Cardiac septum (tissue), 1 donor: ENCODE data around the gene KCNQ2. TPM values are rescaled to one million over a fixed set of nuclear protein-coding genes. Genes with fewer than 3 reads are reported as not detected.

Experiments
- DNase-seq: peaks from one replicate; pipeline ENCODE4 v3.0.0-alpha.2; 2020; ENCODE audit warnings: low spot score
- intact Hi-C: fragments of 100-400 bp; cut with DNase I; formaldehyde crosslinking; loops from one replicate; pipeline ENCODE4 v1.14.0; 2022
- total RNA-seq: library from RNA; stranded (reverse); fragmentation: NEBNext Ultra II Directional; extraction: Animal tissue kit (Norgen Biotek cat#: 25700); gene quantifications from one replicate; pipeline ENCODE4 v1.2.1, GENCODE V29; 2021
- donor health status: DM: no; HTN: no; CAD: no.

The KCNQ2 gene
- total RNA-seq, 1 donor from 2014 or later: 0.86 TPM

DNA sequence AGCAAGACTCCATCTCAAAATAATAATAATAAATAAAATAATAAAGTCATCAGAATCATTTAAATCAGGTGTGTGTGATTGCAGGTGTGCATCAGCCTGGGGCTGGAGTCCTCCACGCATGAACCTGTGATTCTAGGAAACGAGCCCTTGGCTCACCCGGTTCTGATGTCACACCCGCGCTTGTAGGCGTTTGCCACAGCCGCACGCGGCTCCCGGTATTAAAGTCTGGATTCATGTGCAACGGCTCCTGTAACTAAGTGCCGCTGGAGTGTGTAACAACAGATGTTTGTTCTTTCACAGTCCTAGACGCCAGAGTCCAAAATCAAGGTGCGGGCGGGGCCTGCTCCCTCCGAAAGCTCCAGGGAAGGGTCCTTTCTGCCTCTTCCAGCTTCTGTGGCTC, 45.2 kb downstream of the KCNQ2 start:
- no peak for DNase-seq
- intact Hi-C loops: no loop called here

DNA sequence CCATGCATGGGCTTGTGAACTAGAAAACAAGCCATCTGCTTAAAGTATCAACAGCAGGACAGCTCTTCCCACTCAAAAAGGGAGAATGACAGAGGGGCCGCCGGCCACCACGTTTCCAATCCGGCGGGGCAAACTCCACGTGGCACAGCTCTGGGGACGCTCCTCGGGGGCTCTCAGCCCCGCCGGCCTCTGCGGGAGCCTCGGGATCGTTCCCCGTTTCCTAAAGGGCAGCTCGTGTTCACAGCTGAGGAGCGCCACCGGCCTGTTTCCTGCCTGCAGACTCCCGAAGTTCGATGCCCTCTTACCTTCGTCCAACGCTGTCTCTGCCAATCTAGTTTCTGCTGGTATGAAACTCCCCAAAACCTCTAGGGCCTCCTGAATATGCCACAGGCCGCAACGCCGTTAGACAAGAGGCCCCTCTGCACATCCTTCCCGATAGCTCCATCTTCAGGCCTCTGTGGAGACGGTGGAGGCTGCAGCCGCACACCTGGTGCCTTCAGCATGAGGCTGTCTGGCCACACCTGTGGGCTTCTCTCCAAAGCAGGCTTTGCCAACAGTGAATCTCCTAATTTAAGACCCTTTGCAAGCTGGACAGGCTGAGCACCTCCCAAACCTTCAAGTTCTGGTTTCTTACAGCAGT, 46.5 kb downstream of the KCNQ2 start:
- intact Hi-C loops: no loop called here
- no peak for DNase-seq

DNA sequence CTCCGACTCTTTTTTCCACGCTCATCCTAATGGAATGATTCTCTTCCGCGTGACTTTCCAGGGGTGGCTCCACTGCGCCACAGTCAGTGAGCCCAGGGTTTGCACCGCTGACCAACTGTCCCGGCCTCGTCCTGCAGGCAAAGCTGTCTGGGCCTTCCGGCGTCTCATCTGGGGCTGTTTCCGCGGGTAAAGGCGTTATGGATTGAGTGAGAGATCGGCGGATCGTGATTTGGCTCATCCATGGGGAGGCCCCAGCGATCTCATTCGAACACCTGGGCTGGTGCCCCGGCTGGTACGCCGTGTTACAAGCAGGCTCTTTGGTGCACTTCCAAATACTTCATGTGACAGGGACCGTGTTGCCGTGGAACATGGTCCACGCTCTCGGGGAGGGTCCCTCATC, 47.8 kb downstream of the KCNQ2 start:
- intact Hi-C loops: no loop called here
- no peak for DNase-seq

DNA sequence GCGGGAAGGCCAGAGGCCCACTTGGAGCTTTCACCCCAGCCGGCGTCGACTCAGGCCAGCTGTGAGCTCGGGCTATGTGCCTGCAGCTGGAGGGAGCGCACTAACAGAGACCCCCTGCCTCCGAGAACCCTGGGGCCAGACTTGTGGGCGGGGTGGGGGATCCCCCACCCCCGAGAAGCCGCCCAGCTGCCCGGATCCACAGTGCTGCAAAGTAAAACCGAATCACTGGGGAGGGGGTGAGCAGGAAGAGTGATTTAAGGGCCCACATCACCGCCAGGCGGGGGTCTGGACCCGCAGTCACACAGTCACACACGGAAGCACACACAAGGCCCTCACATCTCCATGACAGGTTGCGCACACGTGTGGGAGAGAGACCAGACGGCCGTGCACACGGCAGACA, 48.7 kb downstream of the KCNQ2 start:
- intact Hi-C loops: no loop called here

DNA sequence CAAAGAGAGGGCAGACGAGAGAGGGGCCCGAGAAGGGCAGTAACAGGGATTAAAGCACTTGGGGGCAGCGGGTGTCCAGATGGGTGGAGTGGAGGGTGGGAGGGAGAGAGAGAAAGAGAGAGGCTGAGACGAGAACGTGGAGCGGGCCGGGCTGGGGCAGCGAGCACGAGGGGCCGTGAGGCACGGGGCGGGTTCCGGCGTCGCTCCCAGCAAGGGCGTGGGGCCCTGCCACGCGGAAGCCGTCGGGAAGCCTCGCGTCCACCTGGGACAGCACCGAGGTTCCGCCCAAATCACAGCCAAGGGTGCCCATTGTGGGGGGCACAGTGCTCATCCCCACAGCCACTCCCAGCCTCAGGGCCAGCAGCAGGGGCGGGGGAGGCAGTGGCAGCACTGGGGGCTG, 49.8 kb downstream of the KCNQ2 start:
- DNase-seq: no peak
- intact Hi-C loops: no loop called here

More for the DNA sequence above, 48.7 kb downstream of the KCNQ2 start:
- no peak for DNase-seq

DNA sequence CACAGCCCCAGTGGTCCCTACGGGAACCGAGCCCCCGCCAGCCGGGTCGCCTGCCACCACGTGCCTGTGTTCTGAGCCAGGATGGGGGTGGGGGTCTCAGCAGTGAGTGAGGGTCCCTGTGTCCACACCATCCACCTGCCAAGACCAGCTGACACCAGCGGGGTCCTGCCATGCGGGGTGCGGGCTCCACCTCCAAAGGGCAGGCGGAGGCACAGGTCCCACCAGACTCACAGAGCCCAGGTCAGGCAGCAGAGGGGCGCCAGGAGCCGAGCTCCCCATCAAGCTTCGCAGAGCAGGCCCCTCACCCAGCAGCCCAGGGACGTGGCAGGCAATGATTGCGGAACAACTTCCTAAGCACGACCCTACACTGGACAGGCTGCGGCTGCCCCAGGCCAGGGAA, 50.5 kb downstream of the KCNQ2 start:
- intact Hi-C loops: no loop called here
- no peak for DNase-seq

DNA sequence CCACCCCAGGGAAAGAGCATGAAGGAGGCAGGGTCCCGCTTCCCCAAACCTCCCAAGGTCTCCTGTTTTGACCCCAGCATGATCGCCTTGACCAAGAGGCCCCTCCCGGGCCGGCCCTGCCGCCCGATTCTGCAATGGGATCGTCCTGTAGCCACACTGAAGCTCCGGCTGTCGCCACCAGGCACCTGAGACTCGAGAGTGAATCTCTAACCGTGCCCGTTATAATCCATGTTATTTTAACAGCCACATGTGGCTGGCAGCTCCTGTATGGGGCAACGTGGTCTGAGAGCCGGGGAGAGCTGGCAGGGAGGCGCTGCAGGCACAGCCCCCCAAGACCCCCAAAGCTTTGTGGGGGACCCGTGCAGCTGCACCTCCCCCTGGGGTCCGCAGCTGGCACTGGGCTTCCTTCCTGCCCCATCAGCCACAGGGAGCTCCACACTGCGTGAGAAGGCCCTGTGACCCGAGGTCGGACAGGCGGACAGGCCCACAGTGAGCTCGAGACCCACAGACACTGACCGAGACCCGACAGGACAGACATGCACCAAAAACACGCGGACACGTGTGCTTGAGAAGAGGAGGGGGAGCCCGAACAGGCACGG, 51.3 kb downstream of the KCNQ2 start:
- no peak for DNase-seq
- intact Hi-C loops: no loop called here

DNA sequence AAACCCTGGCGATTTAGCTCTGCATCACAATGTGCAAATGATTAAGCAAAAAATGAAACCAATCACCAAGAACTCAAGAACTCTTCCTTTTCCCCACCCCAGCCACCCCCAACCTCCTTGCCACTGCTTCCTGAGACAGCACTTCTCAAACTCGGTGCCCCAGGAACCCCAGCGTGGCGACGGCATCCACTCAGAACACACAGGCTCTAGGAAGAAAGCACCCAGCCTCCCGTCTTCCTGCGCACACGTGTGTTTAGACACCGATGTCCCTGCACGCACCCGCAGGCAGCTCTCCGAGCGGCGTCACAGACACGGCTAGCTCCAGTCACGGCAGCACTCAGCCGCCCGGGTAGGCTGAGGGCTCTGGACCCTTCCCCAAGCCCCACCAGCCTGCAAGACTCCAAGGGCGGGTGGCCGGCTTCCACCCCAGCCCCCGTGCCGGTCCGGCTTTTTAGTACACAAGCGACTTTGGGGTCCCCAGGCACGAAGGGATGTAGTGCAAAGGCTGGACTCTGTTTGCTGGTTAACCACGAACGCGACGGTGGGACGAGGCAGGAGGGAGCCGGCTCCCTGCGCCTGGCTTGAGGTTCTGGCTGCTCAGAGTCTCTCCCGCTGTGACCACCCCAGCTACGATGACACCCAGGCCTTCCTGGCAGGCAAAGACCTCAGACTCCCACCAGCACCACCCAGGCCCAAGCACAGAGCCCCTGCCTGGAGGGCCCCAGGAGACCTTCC, 51.9 kb downstream of the KCNQ2 start:
- intact Hi-C loops: no loop called here
- no peak for DNase-seq

DNA sequence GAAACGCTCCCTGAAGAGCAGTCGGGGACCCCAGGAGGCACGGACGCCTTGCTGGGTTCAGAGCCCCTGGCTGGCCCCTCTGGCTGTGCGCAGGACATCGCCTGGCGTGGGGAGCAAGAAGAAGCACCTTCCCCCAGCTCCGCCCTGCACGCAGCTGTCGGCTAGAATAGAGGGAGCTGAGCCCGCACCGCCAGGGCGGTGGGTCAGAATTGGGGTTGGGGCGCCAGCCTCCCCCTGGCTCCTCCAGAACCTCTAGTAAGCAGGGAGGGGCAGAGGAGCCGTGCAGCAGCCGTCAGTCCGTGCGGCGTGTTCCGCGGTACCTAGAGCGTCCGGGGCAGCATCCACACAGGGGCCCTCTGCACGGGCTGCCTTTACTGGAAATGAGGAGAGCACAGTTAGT, 53.2 kb downstream of the KCNQ2 start:
- DNase-seq: no peak
- intact Hi-C loops: no loop called here

DNA sequence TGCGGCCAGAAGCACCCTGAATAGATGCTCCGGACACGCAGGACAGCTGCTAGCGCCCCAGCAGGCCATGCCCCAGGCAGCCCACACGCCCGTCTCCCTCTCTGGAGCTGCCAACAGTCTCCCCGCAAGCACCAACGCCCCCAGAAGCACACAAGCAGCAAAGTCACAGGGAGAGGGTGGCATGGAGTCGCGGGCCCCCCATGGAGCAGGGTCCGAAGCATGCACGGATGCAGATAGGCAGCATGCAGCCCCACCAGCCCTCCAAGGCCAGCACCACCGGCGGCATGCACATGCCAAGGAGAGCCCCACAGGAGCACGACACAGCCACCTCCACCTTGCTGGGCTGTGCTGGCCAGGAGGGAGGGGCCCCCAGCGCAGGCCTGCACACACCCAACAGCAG, 53.8 kb downstream of the KCNQ2 start:
- intact Hi-C loops: no loop called here
- no peak for DNase-seq

DNA sequence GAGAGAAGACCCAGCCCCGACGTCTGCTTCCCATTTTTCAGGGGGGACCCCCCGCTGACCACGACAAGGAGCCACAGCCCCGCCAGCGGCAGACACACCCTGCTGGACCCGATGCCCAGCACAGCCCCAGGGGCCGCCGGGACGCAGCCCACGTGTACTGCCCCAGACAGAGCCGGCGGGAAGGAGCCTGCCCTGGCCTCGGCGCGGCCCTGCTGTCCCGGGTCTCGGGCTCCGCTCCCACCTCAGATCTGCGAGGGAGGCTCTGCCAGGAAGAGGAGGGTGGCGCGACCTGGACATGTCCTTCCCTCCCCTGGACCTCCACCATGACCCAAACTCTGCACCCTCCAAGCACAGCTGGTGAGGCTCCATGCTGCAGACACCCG, 54.7 kb downstream of the KCNQ2 start:
- DNase-seq: no peak
- intact Hi-C loops: no loop called here

DNA sequence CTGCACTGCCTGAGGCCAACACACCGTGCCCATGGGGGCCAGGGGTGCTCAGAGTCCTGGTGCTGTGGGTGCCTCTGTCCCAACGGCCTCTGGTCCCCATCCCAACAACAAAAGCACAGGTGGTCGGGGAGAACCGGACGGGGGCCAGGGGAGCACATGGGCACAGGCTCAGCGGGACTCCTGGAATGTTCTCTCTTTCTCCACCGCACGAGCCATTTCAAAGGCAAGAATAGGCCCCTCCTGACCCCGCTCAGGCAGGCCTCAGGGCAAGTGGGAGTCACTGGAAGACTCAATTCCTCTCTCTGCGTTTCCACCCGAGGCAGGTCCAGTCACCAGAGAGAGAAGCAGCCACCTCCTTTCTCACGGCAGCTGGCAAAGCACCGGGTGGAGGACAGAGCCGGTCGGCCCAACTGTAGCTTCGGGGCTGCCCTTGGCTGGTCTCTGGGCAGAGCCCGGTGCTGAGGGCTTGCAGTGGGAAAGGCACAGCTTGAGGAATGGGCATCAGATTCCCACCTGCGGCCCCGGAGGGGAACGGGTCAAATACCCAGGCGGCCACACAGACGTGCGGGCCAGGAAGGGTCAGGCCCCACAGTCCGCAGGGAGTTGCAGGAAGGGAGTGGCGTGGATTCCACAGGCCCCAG, 55.2 kb downstream of the KCNQ2 start:
- DNase-seq: no peak
- intact Hi-C loops: no loop called here

DNA sequence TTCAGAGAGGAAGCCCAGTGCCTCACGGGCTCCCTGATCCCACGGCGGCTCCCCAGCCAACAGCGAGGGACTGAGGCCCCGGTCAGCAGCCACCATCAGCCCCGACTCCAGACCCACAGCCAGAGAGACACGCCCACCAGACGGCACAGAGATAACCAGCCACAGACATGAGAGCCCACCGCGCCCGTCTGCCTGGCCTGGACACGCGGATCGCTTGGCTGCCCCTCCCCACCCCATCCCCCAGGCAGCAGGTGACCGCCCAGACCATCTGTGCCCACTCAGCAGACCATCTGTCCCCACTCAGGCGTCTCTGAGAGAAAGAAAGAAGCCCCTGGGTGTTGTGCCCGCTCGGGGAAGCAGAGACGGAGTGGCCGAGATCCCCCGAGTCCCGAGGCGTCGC, 55.8 kb downstream of the KCNQ2 start:
- intact Hi-C loops: no loop called here
- DNase-seq: no peak

DNA sequence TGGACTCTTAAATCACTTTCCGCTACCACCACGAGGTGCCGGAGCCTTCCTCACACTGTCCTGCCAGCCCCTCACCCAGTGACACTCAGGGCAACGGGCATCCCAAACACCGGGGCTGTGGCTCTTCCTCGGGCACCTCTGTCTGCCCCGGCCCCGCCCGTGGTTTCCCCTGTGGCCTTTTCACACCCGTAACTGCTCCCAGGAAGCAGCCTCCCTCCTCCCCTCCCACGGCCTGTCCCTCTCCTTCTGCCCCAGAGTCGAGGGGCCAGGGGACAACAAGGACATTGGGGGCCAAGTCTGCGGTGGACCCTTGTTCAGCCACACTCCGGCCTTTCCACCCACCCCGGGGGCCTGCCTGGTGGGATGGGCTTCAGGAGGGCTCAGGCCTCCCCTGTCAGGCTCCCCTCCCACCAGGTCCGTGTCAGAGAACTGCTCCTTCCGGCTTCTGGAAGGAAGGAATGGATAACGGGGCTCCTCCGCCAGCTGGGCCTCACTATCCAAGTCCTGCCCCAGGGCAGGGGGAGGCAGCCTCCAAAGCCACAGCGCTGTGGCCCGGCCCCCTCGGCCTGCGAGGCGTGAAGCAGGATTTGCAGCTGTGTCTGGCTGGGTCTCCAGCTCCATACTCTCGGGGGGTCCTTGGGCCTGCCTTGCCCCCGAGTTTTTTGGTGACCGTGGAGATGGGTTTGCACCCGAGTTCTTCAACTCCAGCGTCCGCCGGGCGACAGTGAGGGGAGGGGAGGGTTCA, 56.6 kb downstream of the KCNQ2 start:
- intact Hi-C loops: no loop called here
- DNase-seq: no peak

DNA sequence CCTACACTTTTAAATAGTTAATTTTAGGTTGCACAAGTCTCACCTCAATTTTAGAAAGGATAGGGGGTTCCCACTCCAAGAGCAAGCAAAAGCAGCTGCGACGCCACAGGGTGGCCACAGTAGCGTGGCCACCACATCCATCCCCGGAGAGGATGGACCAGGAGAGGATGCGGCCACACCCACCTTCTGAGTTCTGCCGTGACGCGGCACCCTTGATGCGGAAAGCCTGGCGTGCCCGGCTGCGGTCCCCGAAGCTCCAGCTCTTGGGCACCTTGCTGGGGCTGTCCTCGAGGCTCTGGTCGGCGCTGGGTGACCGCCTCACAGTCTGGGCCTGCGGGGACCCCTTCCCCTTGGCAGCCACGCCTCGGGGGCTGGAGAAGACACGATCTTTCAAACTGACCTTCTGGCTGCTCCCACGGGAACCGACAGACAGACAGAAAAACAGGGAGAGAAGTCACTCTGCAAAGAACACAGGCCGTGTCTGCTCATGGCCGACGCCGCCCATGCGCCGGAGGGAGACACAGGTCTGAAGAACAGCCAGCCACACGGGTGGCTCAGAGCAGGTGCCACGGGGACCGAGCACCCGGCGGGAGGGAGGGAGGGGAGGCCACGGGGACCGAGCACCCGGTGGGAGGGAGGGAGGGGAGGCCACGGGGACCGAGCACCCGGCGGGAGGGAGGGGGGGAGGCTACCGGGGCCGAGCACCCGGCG, 57.6 kb downstream of the KCNQ2 start:
- DNase-seq: no peak
- intact Hi-C loops: no loop called here

DNA sequence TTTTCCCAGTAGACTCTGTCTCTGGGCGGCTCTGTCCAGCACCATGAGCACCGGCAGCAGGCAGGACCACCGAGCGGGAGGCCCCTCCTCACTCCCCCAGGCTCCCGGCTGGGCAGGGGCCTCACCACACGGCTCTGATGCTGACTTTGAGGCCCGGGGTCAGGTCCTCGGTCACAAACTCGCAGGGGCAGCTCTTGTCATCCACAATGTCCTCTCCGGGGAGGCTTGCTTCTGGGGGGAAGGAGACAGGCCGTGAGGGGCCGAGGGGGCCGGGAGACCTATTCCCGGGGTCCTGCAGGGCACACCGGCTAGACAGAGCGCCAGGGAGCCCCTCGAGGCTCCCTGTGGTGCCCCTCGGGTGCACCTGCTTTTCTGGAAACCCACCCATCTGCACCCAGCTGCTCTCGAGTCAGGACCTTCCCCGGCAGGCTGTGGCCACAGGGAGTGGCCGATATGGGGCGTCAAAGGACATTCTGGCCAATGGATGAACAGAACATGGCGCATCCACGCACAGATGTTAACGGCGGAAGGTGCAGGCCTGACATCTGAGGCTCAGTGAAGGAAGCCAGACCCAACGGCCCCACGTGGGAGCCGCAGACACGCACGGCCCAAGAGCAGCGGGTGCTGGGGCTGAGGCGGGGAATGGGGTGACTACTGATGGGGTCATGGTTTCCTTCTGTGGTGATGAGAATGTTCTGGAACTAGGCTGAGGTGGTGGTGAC, 58.3 kb downstream of the KCNQ2 start:
- intact Hi-C loops: no loop called here
- DNase-seq: no peak

DNA sequence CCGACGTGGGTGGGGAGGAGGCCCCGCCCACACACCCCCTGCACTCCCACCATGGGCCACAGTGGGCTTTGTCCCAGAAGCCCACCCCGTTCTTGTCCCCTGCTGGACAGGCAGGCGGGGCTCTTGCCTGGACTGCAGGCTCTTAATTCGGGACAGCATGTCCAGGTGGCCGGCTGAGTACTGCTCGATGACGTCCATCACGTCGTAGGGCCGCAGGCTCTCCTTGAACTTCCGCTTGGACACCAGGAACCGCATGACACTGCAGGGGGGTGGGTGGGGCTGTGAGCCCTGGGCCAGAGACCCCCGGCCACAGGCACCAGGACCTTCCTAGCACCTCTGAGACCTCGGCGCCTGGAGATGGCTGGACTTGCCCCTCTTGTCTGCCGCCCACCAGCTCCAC, 59.1 kb downstream of the KCNQ2 start:
- intact Hi-C loops: no loop called here
- no peak for DNase-seq

DNA sequence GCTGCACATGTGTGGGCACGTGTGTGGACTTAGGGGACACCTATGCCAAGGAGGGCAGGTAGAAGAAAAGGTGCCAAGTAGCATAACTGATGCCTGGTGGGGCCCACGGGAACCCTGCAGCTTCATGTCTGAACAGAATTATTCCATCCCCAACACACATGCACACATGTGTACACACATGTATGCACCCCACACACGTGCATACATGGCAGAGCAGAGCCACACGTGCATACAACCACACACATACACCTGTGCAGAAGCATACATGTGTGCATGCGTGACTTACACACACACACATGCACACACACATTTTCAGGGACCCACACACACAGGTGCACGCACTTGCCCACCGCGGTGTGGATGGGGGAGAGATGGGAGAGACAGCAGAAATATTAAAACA, 59.6 kb downstream of the KCNQ2 start:
- intact Hi-C loops: no loop called here
- DNase-seq: no peak
